MM.1S (cell line): ENCODE measurements around the gene DAP.

Source experiments
- DNase-seq: peaks from one replicate; pipeline ENCODE4 v3.0.0-alpha.2; 2015
- H2AFZ ChIP-seq: fragments of 300-600 bp; sonication (generic); 2 replicates; pipeline ENCODE4 v1.6.0; 2016; ENCODE audit warnings: antibody characterized with exemption, low read length
- H3F3A ChIP-seq: fragments of 300-600 bp; sonication (generic); 2 replicates; pipeline ENCODE4 v1.6.1; 2016; ENCODE audit warnings: mild to moderate bottlenecking, antibody characterized with exemption, low read length, moderate library complexity, mixed read lengths; ENCODE audit not compliant: insufficient read depth
- H3K27ac ChIP-seq: fragments of 300-600 bp; sonication (generic); 2 replicates; pipeline ENCODE4 v1.5.1; 2016; ENCODE audit warnings: mild to moderate bottlenecking, low read length
- H3K27me3 ChIP-seq: fragments of 300-600 bp; sonication (generic); replicated peaks from 2 replicates; pipeline ENCODE4 v1.6.0; 2016; ENCODE audit warnings: low read length; ENCODE audit not compliant: insufficient read depth
- H3K36me3 ChIP-seq: fragments of 300-600 bp; sonication (generic); replicated peaks from 2 replicates; pipeline ENCODE4 v1.6.1; 2016; ENCODE audit warnings: mild to moderate bottlenecking, low read length, mixed read lengths; ENCODE audit not compliant: insufficient read depth
- H3K4me1 ChIP-seq: fragments of 300-600 bp; sonication (generic); 2 replicates; pipeline ENCODE4 v1.6.1; 2016; ENCODE audit warnings: low read length, mixed read lengths
- H3K4me2 ChIP-seq: fragments of 300-600 bp; sonication (generic); 2 replicates; pipeline ENCODE4 v1.6.0; 2016; ENCODE audit warnings: low read depth, low read length
- H3K4me3 ChIP-seq: fragments of 300-600 bp; sonication (generic); 2 replicates; pipeline ENCODE4 v1.5.1; 2016; ENCODE audit warnings: low read length, mixed read lengths
- H3K79me2 ChIP-seq: fragments of 300-600 bp; sonication (generic); 2 replicates; pipeline ENCODE4 v1.6.1; 2016; ENCODE audit warnings: mixed run types, low read length, mixed read lengths
- H3K9ac ChIP-seq: fragments of 300-600 bp; sonication (generic); 2 replicates; pipeline ENCODE4 v1.6.1; 2016; ENCODE audit warnings: low read length, mixed read lengths
- H3K9me2 ChIP-seq: fragments of 300-600 bp; sonication (generic); replicated peaks from 2 replicates; pipeline ENCODE4 v1.6.1; 2016; ENCODE audit warnings: mild to moderate bottlenecking, low read length, mixed read lengths; ENCODE audit not compliant: insufficient read depth
- H3K9me3 ChIP-seq: fragments of 300-600 bp; sonication (generic); replicated peaks from 2 replicates; pipeline ENCODE4 v1.6.1; 2016; ENCODE audit warnings: mild to moderate bottlenecking, low read length, mixed read lengths; ENCODE audit not compliant: insufficient read depth
- H4K20me1 ChIP-seq: fragments of 300-600 bp; sonication (generic); 2 replicates; pipeline ENCODE4 v1.6.1; 2016; ENCODE audit warnings: mild to moderate bottlenecking, low read length, moderate library complexity, mixed read lengths; ENCODE audit not compliant: insufficient read depth
- EZH2 ChIP-seq: fragments of 300-600 bp; sonication (generic); optimal IDR thresholded peaks from 2 replicates; pipeline ENCODE3; 2017; ENCODE audit warnings: low read depth, mild to moderate bottlenecking, antibody characterized with exemption, low read length, mixed read lengths
- EZH2phosphoT487 ChIP-seq: fragments of 300-600 bp; sonication (generic); IDR thresholded peaks from 2 replicates; pipeline ENCODE4 v1.6.1; 2018; ENCODE audit warnings: antibody characterized with exemption, low read length
- TF ChIP-seq, protein P1 (sequence below): fragments of 300-600 bp; sonication (generic); IDR thresholded peaks from 2 replicates; pipeline ENCODE4 v1.5.1; 2016; ENCODE audit warnings: antibody characterized with exemption, low read length, mixed read lengths

Gene DAP

DNA sequence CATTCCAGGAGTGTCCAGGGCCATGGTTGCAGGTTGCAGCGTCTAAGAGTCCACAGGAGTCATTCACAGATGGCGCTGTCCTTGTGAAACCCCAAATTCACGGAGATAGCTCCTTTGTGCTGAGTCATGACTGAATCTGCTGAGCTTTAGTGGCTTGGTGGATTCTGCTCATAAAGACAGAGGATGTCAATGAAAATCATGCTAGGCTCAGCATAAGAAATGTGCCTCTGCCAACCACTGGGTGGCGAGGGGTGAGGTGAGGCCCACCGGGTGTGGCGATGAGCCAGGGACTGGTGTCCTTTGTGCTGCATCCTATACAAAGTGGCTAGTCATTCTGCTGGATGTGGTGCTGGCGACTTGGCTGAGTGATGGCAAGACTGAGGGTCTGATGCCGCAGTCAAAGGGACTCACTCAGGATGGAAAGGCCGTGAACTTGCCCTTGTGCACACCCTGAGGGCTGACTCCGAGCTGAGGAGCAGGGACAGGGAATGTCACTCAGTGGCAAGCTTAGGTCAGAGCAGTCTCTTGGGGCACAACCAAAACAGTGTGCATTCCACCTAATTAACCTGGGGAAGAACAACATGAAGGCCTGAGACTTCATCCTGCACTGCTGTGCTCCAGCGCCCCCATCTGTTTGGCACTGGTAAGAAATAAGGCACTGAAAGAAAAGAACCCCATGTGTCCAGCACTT lies 71.5 kb downstream of the DAP start:
- H3K4me3 ChIP-seq, result no peak overlapping the region
- H3K9me3 ChIP-seq, result no peaks in the 10 kb centered on the region
- peak; percentile 10 for DNase-seq
- no peak overlapping the region for H3K4me2 ChIP-seq
- no peak overlapping the region for H2AFZ ChIP-seq
- no peaks in the 10 kb centered on the region for H3K9me2 ChIP-seq
- no peak overlapping the region for H3K9ac ChIP-seq
- no peak overlapping the region for H3K27ac ChIP-seq
- H3K4me1 ChIP-seq, result no peaks in the 10 kb centered on the region
- no peaks in the 10 kb centered on the region for H3F3A ChIP-seq
- no peaks in the 10 kb centered on the region for H3K36me3 ChIP-seq
- H3K79me2 ChIP-seq, result no peaks in the 10 kb centered on the region
- no peaks in the 10 kb centered on the region for H4K20me1 ChIP-seq
- H3K27me3 ChIP-seq, result no peaks in the 10 kb centered on the region
- TF ChIP-seq EZH2phosphoT487 (no peak), EZH2 (no peak)
- TF ChIP-seq, protein P1, sequence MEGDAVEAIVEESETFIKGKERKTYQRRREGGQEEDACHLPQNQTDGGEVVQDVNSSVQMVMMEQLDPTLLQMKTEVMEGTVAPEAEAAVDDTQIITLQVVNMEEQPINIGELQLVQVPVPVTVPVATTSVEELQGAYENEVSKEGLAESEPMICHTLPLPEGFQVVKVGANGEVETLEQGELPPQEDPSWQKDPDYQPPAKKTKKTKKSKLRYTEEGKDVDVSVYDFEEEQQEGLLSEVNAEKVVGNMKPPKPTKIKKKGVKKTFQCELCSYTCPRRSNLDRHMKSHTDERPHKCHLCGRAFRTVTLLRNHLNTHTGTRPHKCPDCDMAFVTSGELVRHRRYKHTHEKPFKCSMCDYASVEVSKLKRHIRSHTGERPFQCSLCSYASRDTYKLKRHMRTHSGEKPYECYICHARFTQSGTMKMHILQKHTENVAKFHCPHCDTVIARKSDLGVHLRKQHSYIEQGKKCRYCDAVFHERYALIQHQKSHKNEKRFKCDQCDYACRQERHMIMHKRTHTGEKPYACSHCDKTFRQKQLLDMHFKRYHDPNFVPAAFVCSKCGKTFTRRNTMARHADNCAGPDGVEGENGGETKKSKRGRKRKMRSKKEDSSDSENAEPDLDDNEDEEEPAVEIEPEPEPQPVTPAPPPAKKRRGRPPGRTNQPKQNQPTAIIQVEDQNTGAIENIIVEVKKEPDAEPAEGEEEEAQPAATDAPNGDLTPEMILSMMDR, result peak; percentile 24; the same call in 1 of the 2 replicates

GRCh38 chr5:10688651-10689171 lies 72.3 kb downstream of the DAP start:
- Histone ChIP-seq H3K36me3 (no peaks in the 10 kb centered on the region), H3K79me2 (no peaks in the 10 kb centered on the region), H3K9me3 (no peaks in the 10 kb centered on the region), H3K9ac (no peak overlapping the region), H3K9me2 (no peaks in the 10 kb centered on the region), H2AFZ (no peak overlapping the region), H3K27ac (no peak overlapping the region), H3K4me3 (no peak overlapping the region), H3K4me1 (no peaks in the 10 kb centered on the region), H4K20me1 (no peaks in the 10 kb centered on the region), H3K4me2 (no peak overlapping the region), H3F3A (no peaks in the 10 kb centered on the region), H3K27me3 (no peaks in the 10 kb centered on the region)
- DNase-seq, result no peak
- TF ChIP-seq EZH2 (no peak), EZH2phosphoT487 (no peak)
- TF ChIP-seq, protein P1, result no peak

GRCh38 chr5:10686890-10687289 lies 74.1 kb downstream of the DAP start:
- H4K20me1 ChIP-seq, result no peaks in the 10 kb centered on the region
- no peak overlapping the region for H2AFZ ChIP-seq
- no peak for DNase-seq
- H3K27me3 ChIP-seq, result no peaks in the 10 kb centered on the region
- no peaks in the 10 kb centered on the region for H3K9me2 ChIP-seq
- H3K4me2 ChIP-seq, result no peak overlapping the region
- H3K4me3 ChIP-seq, result no peak overlapping the region
- no peak overlapping the region for H3K27ac ChIP-seq
- no peaks in the 10 kb centered on the region for H3F3A ChIP-seq
- no peaks in the 10 kb centered on the region for H3K79me2 ChIP-seq
- TF ChIP-seq EZH2phosphoT487, result no peak
- TF ChIP-seq, protein P1, result no peak
- no peak for TF ChIP-seq EZH2
- no peaks in the 10 kb centered on the region for H3K36me3 ChIP-seq
- no peaks in the 10 kb centered on the region for H3K9me3 ChIP-seq
- H3K9ac ChIP-seq, result no peak overlapping the region
- no peaks in the 10 kb centered on the region for H3K4me1 ChIP-seq
